LoVo (cell line): ENCODE results near the gene CDIPT.
"Not testable (repeated sequence)": the region's sequence is repeated elsewhere in the genome, so short reads cannot be mapped to it uniquely, and the experiment has no call there.

Source experiments
- DNase-seq: peaks from one replicate; pipeline ENCODE4 v3.0.0-alpha.2; 2016; ENCODE audit warnings: low spot score

Gene CDIPT

GRCh38 chr16:29862884-29863668, at the start of gene CDIPT:
TSS of gene CDIPT (minus strand) at chr16:29863226. CDS start at chr16:29862857, 369 bp downstream.
- DNase-seq, result peak; percentile 98

- no peak for DNase-seq
Measured at GRCh38 chr16:29912087-29912486, 49.1 kb upstream of the CDIPT start.

GRCh38 chr16:29911676-29912010, 48.6 kb upstream of the CDIPT start:
- DNase-seq, result no peak

- no peak for DNase-seq
Measured at GRCh38 chr16:29910819-29911675, 48.0 kb upstream of the CDIPT start.

GRCh38 chr16:29909851-29910250, 46.8 kb upstream of the CDIPT start:
- DNase-seq, result not testable (repeated sequence)

GRCh38 chr16:29909391-29909790, 46.4 kb upstream of the CDIPT start:
- no peak for DNase-seq

GRCh38 chr16:29908719-29909220, 45.7 kb upstream of the CDIPT start:
- DNase-seq, result no peak

GRCh38 chr16:29907973-29908372, 44.9 kb upstream of the CDIPT start:
- no peak for DNase-seq

- no peak for DNase-seq
Measured at GRCh38 chr16:29906520-29907244, 43.7 kb upstream of the CDIPT start.

GRCh38 chr16:29905668-29906067, 42.6 kb upstream of the CDIPT start:
- no peak for DNase-seq

GRCh38 chr16:29904947-29905346, 41.9 kb upstream of the CDIPT start:
- DNase-seq, result no peak

- DNase-seq, result no peak
Measured at GRCh38 chr16:29903590-29903989, 40.6 kb upstream of the CDIPT start.

GRCh38 chr16:29901607-29901945, 38.5 kb upstream of the CDIPT start:
- DNase-seq, result no peak

- no peak for DNase-seq
Measured at GRCh38 chr16:29900888-29901606, 38.0 kb upstream of the CDIPT start.

GRCh38 chr16:29900102-29900887, 37.3 kb upstream of the CDIPT start, which contains the start of gene ASPHD1:
TSS of gene ASPHD1 (plus strand) at chr16:29900488. CDS start at chr16:29900972, 484 bp downstream.
- peak; percentile 66 for DNase-seq

GRCh38 chr16:29899516-29900101, 36.6 kb upstream of the CDIPT start, which contains the start of gene SEZ6L2:
TSS of gene SEZ6L2 (minus strand) at chr16:29899550. CDS start at chr16:29899019, 531 bp downstream.
- peak; percentile 87 for DNase-seq

GRCh38 chr16:29898804-29899515, 35.9 kb upstream of the CDIPT start:
- no peak for DNase-seq

GRCh38 chr16:29898135-29898803, 35.2 kb upstream of the CDIPT start:
- DNase-seq, result no peak

- DNase-seq, result no peak
Measured at GRCh38 chr16:29897333-29897732, 34.3 kb upstream of the CDIPT start.
